GM12892 (cell line): ENCODE measurements around the gene ANXA4.

ENCODE experiments used
- POLR2A ChIP-seq: IDR thresholded peaks from 2 replicates; pipeline ENCODE4 v1.6.1; 2011; ENCODE audit warnings: low read depth, low read length, control low read depth
- POLR2AphosphoS5 ChIP-seq: IDR thresholded peaks from 2 replicates; pipeline ENCODE4 v1.6.1; 2011; ENCODE audit warnings: low read depth, low read length, control low read depth

- no peak for TF ChIP-seq POLR2A
- TF ChIP-seq POLR2AphosphoS5 = no peak
These were observed 76.0 kb downstream of the ANXA4 start for GRCh38 chr2:69817729-69818501.
